Measurements from ENCODE around the gene TOMM7. TPM values are rescaled to one million over a fixed set of nuclear protein-coding genes. Genes with fewer than 3 reads are reported as not detected.

Gene TOMM7
- polyA plus RNA-seq, 1 of the 3 experiments (the other 2 are of a cell fraction): 546 TPM

GRCh38 chr7:22858640-22859561 lies 36.3 kb upstream of the TOMM7 start (continued):
- TF ChIP-seq RXRA (IDR thresholded peaks at IDR 0.05; ENCODE audit: borderline replicate concordance, low read depth): peak; percentile 61; the same call in 1 of the 2 replicates
- TF ChIP-seq MEF2A (IDR thresholded peaks at IDR 0.05; ENCODE audit: borderline replicate concordance, low read depth): no peak
- TF ChIP-seq TAF1 (IDR thresholded peaks at IDR 0.05; ENCODE audit: borderline replicate concordance, low read depth, low read length): no peak
- TF ChIP-seq GATA2 (CRISPR knock-in tag; IDR thresholded peaks at IDR 0.05): no peak
- TF ChIP-seq YY1 (IDR thresholded peaks at IDR 0.05; ENCODE audit: low read depth): 0 out of 2 replicates have a peak, but pooled peaks have one; percentile 40
- TF ChIP-seq ELF1 (IDR thresholded peaks at IDR 0.05): no peak

GRCh38 chr7:22858274-22858639 lies 35.6 kb upstream of the TOMM7 start:
- WGBS (ENCODE audit: low lambda C conversion rate): 14% methylated on average over 1 of the region's 1 CpG
- Histone ChIP-seq H3F3A (replicated peaks; ENCODE audit: insufficient read depth) (peaks cover 31% of the 10 kb centered on the region), H3K4me1 (ENCODE audit: control insufficient read depth in 1 of 2, insufficient read depth in 2 of 2, low read depth in 1 of 2, low read length in 1 of 2) (peaks cover 0 to 7% of the 10 kb centered on the region in 2 experiments; a peak in 3 of 4 replicates), H2AFZ (ENCODE audit: low read depth) (no peak overlapping the region), H3K79me2 (ENCODE audit: insufficient read depth) (no peaks in the 10 kb centered on the region), H3K9me3 (no peaks in the 10 kb centered on the region), H3K4me3 (ENCODE audit: low read depth in 2 of 2, low read length in 1 of 2) (no peak overlapping the region), H3K9ac (peak overlapping the region; percentile 10; the same call in 1 of the 2 replicates), H3K27ac (ENCODE audit: low read depth in 2 of 2, low read length in 1 of 2) (peak overlapping the region; percentile 39 to 75; a peak in 3 of 4 replicates), H3K9me2 (no peaks in the 10 kb centered on the region), H3K4me2 (peak overlapping the region; percentile 36; the same call in 1 of the 2 replicates), H3K36me3 (replicated peaks in 1 of 2; ENCODE audit: control insufficient read depth in 1 of 2, insufficient read depth in 2 of 2, low read length in 1 of 2) (peaks cover 0 to 2% of the 10 kb centered on the region in 2 experiments), H4K20me1 (ENCODE audit: insufficient read depth) (no peaks in the 10 kb centered on the region), H3K27me3 (ENCODE audit: insufficient read depth) (peaks cover 4% of the 10 kb centered on the region; the same call in 1 of the 2 replicates)
- ChIA-PET POLR2A (no interaction called here), CTCF (no interaction called here)
- no peak for TF ChIP-seq SMC3 (IDR thresholded peaks at IDR 0.05; ENCODE audit: low read depth, low read length)
- TF ChIP-seq GABPA (IDR thresholded peaks at IDR 0.05; ENCODE audit: low read depth): no peak
- no peak for TF ChIP-seq TAF1 (IDR thresholded peaks at IDR 0.05; ENCODE audit: borderline replicate concordance, low read depth, low read length)
- TF ChIP-seq IRF3 (IDR thresholded peaks at IDR 0.05; ENCODE audit: low read depth, low read length): no peak
- no peak for TF ChIP-seq CHD2 (IDR thresholded peaks at IDR 0.05; ENCODE audit: low read length, partially characterized antibody)
- no peak for TF ChIP-seq USF2 (IDR thresholded peaks at IDR 0.05; ENCODE audit: borderline replicate concordance, low read depth, low read length)
- no peak for TF ChIP-seq FOXM1 (IDR thresholded peaks at IDR 0.05; ENCODE audit: low read depth)
- TF ChIP-seq EP300 (IDR thresholded peaks at IDR 0.05; ENCODE audit: borderline replicate concordance in 1 of 2, low read depth in 1 of 2, low read length in 1 of 2): no peak
- no peak for TF ChIP-seq ELF1 (IDR thresholded peaks at IDR 0.05)
- no peak for TF ChIP-seq GATA2 (CRISPR knock-in tag; IDR thresholded peaks at IDR 0.05)
- TF ChIP-seq FOSL2 (IDR thresholded peaks at IDR 0.05; ENCODE audit: borderline replicate concordance, low read depth): no peak
- TF ChIP-seq CTCF (IDR thresholded peaks at IDR 0.05): no peak
- TF ChIP-seq REST (IDR thresholded peaks at IDR 0.05; ENCODE audit: low read depth, low read length): no peak
- TF ChIP-seq TCF12 (IDR thresholded peaks at IDR 0.05): no peak
- no peak for TF ChIP-seq MEF2A (IDR thresholded peaks at IDR 0.05; ENCODE audit: borderline replicate concordance, low read depth)
- no peak for TF ChIP-seq EZH2phosphoT487 (IDR thresholded peaks at IDR 0.05; ENCODE audit: borderline replicate concordance, low read depth)
- no peak for DNase-seq
